Measurements from ENCODE around the gene MDM2. TPM values are rescaled to one million over a fixed set of nuclear protein-coding genes. Genes with fewer than 3 reads are reported as not detected.
A peak's percentile ranks its signal among the peaks of the same experiment; 100 is the strongest.
"Not testable (repeated sequence)": the region's sequence is repeated elsewhere in the genome, so short reads cannot be mapped to it uniquely, and the experiment has no call there.

Gene MDM2
- total and polyA plus RNA-seq, 2 donors (not counting 1 experiment from before 2014, with no cell fraction given), result 46.6 to 240 TPM

DNA sequence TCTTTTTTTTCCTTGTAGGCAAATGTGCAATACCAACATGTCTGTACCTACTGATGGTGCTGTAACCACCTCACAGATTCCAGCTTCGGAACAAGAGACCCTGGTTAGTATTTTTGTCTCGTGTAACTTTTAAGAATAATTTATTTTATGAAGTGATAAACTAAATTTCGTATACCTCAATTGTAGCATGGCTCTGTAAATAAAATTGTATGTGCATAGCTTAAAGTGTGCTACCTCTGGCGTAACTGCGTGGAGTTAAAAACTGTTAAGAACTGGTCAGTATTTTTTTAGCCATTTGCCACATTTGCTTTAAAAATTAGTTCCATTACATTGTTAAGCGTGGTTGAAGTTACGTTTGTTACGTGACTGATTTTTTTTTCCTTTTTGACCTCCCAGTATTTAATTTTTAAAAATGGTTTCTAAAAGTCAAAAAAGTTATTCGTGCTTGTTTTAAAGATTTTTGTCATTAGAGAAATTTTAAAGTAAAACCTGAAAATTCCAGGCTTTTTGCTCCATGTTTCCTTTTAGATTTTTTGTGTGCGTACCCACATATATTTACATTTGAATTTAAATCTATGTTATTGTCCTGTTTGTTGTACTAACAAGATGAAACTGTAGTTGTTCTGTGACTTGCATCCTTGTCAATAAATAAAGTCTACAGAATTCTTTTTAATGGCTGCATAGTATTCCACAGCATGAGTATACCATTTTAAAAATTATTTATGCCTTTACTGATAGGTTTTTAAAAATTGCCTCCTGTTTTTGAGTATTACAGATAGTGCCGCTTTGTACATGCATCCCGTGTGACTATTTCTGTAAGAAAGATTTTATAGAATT lies 1.4 kb downstream of the MDM2 start:
- H3K27me3 ChIP-seq (ENCODE audit: control insufficient read depth, insufficient read depth, low read length), result no peaks in the 10 kb centered on the region
- peak; percentile 22 to 47 for DNase-seq (ENCODE audit: low read depth in 2 of 2)
- peak overlapping the region; percentile 99 for H3K27ac ChIP-seq (ENCODE audit: insufficient read depth, low read length)
- H4K20me1 ChIP-seq (ENCODE audit: control insufficient read depth, extremely low read depth, insufficient read depth, low read length), result no peaks in the 10 kb centered on the region
- peak overlapping the region; percentile 99 for H3K9ac ChIP-seq (ENCODE audit: insufficient read depth, low read length)
- peaks cover 56% of the 10 kb centered on the region for H3K79me2 ChIP-seq (ENCODE audit: control insufficient read depth, insufficient read depth, low read length)
- no peaks in the 10 kb centered on the region for H3K9me3 ChIP-seq (ENCODE audit: control insufficient read depth, insufficient read depth, low read depth, low read length)
- H3K36me3 ChIP-seq (ENCODE audit: control insufficient read depth, insufficient read depth, low read length), result peaks cover 5% of the 10 kb centered on the region
- no peak overlapping the region for H2AFZ ChIP-seq (ENCODE audit: low read length)
- no peaks in the 10 kb centered on the region for H3K4me1 ChIP-seq (ENCODE audit: control insufficient read depth, extremely low read depth, insufficient read depth, low read length)
- H3K4me2 ChIP-seq (ENCODE audit: extremely low read depth, insufficient read depth, low read length), result peak overlapping the region; percentile 49
- H3K4me3 ChIP-seq (replicated peaks in 1 of 4; ENCODE audit: control extremely low read depth in 1 of 4, insufficient read depth in 1 of 4, low read depth in 3 of 4, low read length in 4 of 4), result peak overlapping the region; percentile 94 to 99 (median 96)
- TF ChIP-seq, protein P1, sequence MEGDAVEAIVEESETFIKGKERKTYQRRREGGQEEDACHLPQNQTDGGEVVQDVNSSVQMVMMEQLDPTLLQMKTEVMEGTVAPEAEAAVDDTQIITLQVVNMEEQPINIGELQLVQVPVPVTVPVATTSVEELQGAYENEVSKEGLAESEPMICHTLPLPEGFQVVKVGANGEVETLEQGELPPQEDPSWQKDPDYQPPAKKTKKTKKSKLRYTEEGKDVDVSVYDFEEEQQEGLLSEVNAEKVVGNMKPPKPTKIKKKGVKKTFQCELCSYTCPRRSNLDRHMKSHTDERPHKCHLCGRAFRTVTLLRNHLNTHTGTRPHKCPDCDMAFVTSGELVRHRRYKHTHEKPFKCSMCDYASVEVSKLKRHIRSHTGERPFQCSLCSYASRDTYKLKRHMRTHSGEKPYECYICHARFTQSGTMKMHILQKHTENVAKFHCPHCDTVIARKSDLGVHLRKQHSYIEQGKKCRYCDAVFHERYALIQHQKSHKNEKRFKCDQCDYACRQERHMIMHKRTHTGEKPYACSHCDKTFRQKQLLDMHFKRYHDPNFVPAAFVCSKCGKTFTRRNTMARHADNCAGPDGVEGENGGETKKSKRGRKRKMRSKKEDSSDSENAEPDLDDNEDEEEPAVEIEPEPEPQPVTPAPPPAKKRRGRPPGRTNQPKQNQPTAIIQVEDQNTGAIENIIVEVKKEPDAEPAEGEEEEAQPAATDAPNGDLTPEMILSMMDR (conservative IDR thresholded peaks at IDR 0.05 in 1 of 2, IDR thresholded peaks at IDR 0.05 in 1 of 2; ENCODE audit: low read depth in 1 of 2, low read length in 2 of 2), result no peak
- TF ChIP-seq EZH2 (IDR thresholded peaks at IDR 0.05; ENCODE audit: low read length, missing control alignments), result no peak

GRCh38 chr12:68810027-68810389 lies 2.0 kb downstream of the MDM2 start:
- H3K4me2 ChIP-seq (ENCODE audit: extremely low read depth, insufficient read depth, low read length); H3K27me3 ChIP-seq (ENCODE audit: control insufficient read depth, insufficient read depth, low read length); H3K4me1 ChIP-seq (ENCODE audit: control insufficient read depth, extremely low read depth, insufficient read depth, low read length); H4K20me1 ChIP-seq (ENCODE audit: control insufficient read depth, extremely low read depth, insufficient read depth, low read length); H3K9me3 ChIP-seq (ENCODE audit: control insufficient read depth, insufficient read depth, low read depth, low read length); H3K36me3 ChIP-seq (ENCODE audit: control insufficient read depth, insufficient read depth, low read length); H3K27ac ChIP-seq (ENCODE audit: insufficient read depth, low read length); DNase-seq (ENCODE audit: low read depth in 2 of 2); H2AFZ ChIP-seq (ENCODE audit: low read length); H3K9ac ChIP-seq (ENCODE audit: insufficient read depth, low read length): not testable (repeated sequence)
- H3K4me3 ChIP-seq (replicated peaks in 1 of 4; ENCODE audit: control extremely low read depth in 1 of 4, insufficient read depth in 1 of 4, low read depth in 3 of 4, low read length in 4 of 4), result peak overlapping the region; percentile 94 to 99 (median 96)
- H3K79me2 ChIP-seq (ENCODE audit: control insufficient read depth, insufficient read depth, low read length), result peaks cover 62% of the 10 kb centered on the region

DNA sequence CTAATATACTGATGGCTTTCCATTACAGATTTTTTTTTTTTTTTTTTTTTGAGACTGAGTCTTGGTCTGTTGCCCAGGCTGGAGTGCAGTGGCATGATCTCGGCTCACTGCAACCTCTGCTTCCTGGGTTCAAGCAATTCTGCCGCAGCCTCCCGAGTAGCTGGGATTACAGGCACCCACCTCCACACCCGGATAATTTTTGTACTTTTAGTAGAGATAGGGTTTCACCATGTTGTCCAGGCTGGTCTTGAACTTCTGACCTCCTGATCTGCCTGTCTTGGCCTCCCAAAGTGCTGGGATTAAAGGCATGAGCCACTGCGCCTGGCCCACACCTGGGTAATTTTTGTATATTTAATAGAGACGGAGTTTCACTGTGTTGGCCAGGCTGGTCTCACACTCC lies 3.6 kb downstream of the MDM2 start:
- H3K36me3 ChIP-seq (ENCODE audit: control insufficient read depth, insufficient read depth, low read length), result not testable (repeated sequence)

More for the DNA sequence above, 3.6 kb downstream of the MDM2 start:
- not testable (repeated sequence) for H4K20me1 ChIP-seq (ENCODE audit: control insufficient read depth, extremely low read depth, insufficient read depth, low read length); H3K4me1 ChIP-seq (ENCODE audit: control insufficient read depth, extremely low read depth, insufficient read depth, low read length); DNase-seq (ENCODE audit: low read depth in 2 of 2); H3K9me3 ChIP-seq (ENCODE audit: control insufficient read depth, insufficient read depth, low read depth, low read length); H3K27me3 ChIP-seq (ENCODE audit: control insufficient read depth, insufficient read depth, low read length); H3K9ac ChIP-seq (ENCODE audit: insufficient read depth, low read length); H3K4me2 ChIP-seq (ENCODE audit: extremely low read depth, insufficient read depth, low read length); H3K27ac ChIP-seq (ENCODE audit: insufficient read depth, low read length); H2AFZ ChIP-seq (ENCODE audit: low read length)
- peaks cover 70% of the 10 kb centered on the region for H3K79me2 ChIP-seq (ENCODE audit: control insufficient read depth, insufficient read depth, low read length)
- peak overlapping the region in 2 of 4 experiments; percentile 94 to 98 for H3K4me3 ChIP-seq (replicated peaks in 1 of 4; ENCODE audit: control extremely low read depth in 1 of 4, insufficient read depth in 1 of 4, low read depth in 3 of 4, low read length in 4 of 4)
